ENCODE data around the gene ATP1B2.

DNA sequence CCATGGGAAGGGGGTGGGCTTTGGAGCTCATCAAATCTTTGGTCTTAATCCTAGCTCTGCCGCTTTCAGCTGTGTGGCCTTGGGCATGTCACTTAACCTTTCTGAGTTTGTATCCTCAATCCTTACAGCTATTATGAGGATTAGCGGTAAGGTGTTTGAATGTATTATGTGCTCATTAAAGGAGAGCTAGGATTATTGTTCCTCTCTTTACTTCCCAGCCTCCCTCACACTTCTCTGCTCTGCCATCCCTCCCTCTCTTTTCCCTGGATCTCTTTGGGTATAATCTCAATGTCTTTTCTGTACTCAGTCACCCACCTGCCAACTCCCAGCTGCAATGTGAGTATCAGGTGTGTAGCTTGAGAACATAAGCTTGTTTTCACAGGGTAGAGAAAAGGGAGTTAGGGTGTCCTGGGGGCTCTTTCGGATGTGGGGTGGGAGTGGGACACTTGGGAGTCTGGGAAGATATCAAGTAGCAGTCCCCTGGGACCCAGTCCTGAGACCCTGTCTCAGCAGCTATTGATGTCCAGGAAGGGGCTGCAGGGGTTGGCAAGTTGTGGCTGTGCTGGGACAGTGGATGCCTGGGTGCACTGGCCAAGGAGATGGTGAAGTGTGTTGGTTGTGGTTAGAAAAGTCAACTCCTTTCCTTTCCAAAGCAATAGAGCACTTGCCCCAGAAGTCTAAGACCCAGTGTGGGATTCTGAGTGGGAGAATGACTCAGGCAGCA is 56.1 kb downstream of the ATP1B2 start:
- TF ChIP-seq SRSF7 (optimal IDR thresholded peaks at IDR 0.05; ENCODE audit: low read depth, low read length) (no peak), SMC3 (conservative IDR thresholded peaks at IDR 0.05; ENCODE audit: insufficient read depth, low read depth, low read length) (no peak), NFE2L1 (tag; IDR thresholded peaks at IDR 0.05; ENCODE audit: borderline replicate concordance, low read depth) (no peak), TAF1 (IDR thresholded peaks at IDR 0.05; ENCODE audit: control insufficient read depth, extremely low read depth, insufficient read depth, low read length, severe bottlenecking) (no peak)
- TF ChIP-seq, protein P1, sequence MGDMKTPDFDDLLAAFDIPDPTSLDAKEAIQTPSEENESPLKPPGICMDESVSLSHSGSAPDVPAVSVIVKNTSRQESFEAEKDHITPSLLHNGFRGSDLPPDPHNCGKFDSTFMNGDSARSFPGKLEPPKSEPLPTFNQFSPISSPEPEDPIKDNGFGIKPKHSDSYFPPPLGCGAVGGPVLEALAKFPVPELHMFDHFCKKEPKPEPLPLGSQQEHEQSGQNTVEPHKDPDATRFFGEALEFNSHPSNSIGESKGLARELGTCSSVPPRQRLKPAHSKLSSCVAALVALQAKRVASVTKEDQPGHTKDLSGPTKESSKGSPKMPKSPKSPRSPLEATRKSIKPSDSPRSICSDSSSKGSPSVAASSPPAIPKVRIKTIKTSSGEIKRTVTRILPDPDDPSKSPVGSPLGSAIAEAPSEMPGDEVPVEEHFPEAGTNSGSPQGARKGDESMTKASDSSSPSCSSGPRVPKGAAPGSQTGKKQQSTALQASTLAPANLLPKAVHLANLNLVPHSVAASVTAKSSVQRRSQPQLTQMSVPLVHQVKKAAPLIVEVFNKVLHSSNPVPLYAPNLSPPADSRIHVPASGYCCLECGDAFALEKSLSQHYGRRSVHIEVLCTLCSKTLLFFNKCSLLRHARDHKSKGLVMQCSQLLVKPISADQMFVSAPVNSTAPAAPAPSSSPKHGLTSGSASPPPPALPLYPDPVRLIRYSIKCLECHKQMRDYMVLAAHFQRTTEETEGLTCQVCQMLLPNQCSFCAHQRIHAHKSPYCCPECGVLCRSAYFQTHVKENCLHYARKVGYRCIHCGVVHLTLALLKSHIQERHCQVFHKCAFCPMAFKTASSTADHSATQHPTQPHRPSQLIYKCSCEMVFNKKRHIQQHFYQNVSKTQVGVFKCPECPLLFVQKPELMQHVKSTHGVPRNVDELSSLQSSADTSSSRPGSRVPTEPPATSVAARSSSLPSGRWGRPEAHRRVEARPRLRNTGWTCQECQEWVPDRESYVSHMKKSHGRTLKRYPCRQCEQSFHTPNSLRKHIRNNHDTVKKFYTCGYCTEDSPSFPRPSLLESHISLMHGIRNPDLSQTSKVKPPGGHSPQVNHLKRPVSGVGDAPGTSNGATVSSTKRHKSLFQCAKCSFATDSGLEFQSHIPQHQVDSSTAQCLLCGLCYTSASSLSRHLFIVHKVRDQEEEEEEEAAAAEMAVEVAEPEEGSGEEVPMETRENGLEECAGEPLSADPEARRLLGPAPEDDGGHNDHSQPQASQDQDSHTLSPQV (IDR thresholded peaks at IDR 0.05) = no peak
